ENCODE results near the gene NAT10.
"Not testable (repeated sequence)": the region's sequence is repeated elsewhere in the genome, so short reads cannot be mapped to it uniquely, and the experiment has no call there.

NAT10 gene

GRCh38 chr11:34169686-34170085 is 64.3 kb downstream of the NAT10 start:
- DNase-seq: no peak

GRCh38 chr11:34173050-34173449 is 67.6 kb downstream of the NAT10 start:
- DNase-seq: no peak

- DNase-seq: peak; percentile 76
Measured at GRCh38 chr11:34174412-34175041, 69.1 kb downstream of the NAT10 start.

GRCh38 chr11:34175284-34176019 is 70.0 kb downstream of the NAT10 start:
- DNase-seq: no peak

GRCh38 chr11:34176751-34177209 is 71.4 kb downstream of the NAT10 start:
- DNase-seq: no peak

GRCh38 chr11:34178209-34178821 is 72.9 kb downstream of the NAT10 start:
- DNase-seq: no peak

- no peak for DNase-seq
Measured at GRCh38 chr11:34179026-34179675, 73.7 kb downstream of the NAT10 start.

- no peak for DNase-seq
Measured at GRCh38 chr11:34180040-34180813, 74.8 kb downstream of the NAT10 start.

GRCh38 chr11:34180814-34181165 is 75.4 kb downstream of the NAT10 start:
- DNase-seq: not testable (repeated sequence)

- DNase-seq: no peak
Measured at GRCh38 chr11:34181251-34181650, 75.8 kb downstream of the NAT10 start.

GRCh38 chr11:34181856-34182405 is 76.5 kb downstream of the NAT10 start:
- no peak for DNase-seq

GRCh38 chr11:34182425-34182824 is 77.0 kb downstream of the NAT10 start:
- no peak for DNase-seq

GRCh38 chr11:34182921-34183685 is 77.7 kb downstream of the NAT10 start:
- DNase-seq: no peak

- DNase-seq: no peak
Measured at GRCh38 chr11:34183848-34184391, 78.5 kb downstream of the NAT10 start.

GRCh38 chr11:34184505-34185015 is 79.1 kb downstream of the NAT10 start:
- DNase-seq: no peak

GRCh38 chr11:34185926-34186841 is 80.8 kb downstream of the NAT10 start:
- no peak for DNase-seq

- DNase-seq: no peak
Measured at GRCh38 chr11:34188181-34188580, 82.8 kb downstream of the NAT10 start.

- DNase-seq: no peak
Measured at GRCh38 chr11:34189191-34189590, 83.8 kb downstream of the NAT10 start.

- no peak for DNase-seq
Measured at GRCh38 chr11:34190192-34191139, 85.0 kb downstream of the NAT10 start.

All from CD4-positive, alpha-beta T cell treated with Interleukin-15 for 1 hour (primary cell).